HG03354 (cell line): Measurements from ENCODE around the gene TUBB1.
"Not testable (repeated sequence)": the region's sequence is repeated elsewhere in the genome, so short reads cannot be mapped to it uniquely, and the experiment has no call there.

Experiments used
- ATAC-seq: cut with Tn5 transposase; IDR thresholded peaks from one replicate; pipeline ENCODE4 v1.9.1; 2021; ENCODE audit warnings: mild to moderate bottlenecking; ENCODE audit not compliant: unreplicated experiment, poor library complexity, severe bottlenecking

The TUBB1 gene

DNA sequence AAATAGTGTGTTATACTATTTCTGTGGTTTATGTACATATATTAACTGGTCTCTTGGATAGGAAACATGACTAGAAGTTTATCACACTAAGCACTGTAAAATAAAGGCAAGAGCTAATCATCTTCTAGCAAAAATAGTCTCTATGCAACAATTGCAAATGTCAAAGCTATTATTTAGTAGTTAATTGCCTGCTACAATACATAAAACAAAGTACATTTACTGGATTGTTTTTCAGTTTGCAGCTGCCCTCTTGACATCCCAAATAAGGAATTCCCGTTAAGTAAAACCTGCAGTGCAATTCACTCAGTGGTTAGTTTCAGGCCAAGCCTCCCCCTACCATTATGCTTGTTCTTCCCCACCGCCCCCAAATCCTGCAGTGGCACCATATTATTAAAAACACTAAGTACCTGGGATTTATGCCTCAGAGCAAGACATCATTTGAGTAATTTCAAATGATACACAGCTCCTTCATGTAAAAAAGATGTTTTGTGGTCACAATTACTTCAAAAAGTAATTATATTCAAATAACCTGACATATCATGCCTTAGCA lies 14.5 kb downstream of the TUBB1 start:
- ATAC-seq = no peak

DNA sequence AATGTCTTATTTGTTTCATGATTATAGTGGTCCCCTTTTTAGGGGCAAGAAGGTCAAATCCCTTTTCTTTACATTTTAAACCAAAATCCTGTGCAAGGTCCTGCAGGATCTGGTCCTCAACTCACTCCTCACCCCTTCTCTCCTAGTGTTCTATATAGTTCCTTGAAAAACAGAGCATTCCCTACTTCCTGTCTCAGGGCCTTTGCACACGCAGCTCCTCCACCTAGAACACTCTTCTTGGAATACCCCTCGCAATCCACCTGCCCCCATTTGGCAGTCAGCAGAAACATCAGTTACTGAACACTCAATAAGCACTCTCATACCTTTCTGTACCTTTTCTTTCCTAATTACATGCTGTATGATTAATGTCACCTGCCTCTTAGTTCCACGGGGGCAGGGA lies 16.2 kb downstream of the TUBB1 start:
- no peak for ATAC-seq

DNA sequence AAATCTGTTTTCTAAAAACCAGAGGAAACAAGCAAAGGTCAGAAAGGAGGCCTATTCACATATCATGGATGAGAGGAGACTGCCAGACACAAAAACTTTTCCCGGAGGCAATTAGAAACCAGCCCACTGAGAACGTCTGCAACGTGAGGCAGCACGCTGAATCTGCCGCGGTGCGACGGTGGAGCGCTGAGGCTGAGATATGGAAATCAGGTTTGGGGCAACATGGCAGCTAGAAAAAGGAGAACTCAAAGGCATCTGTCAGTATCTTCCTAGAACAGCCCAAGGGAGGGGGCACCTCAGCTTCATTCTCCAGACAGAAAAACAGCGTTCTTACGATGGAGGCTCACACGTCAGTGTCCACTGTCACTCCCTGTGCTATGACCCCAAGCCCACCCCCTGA lies 18.2 kb downstream of the TUBB1 start:
- no peak for ATAC-seq

DNA sequence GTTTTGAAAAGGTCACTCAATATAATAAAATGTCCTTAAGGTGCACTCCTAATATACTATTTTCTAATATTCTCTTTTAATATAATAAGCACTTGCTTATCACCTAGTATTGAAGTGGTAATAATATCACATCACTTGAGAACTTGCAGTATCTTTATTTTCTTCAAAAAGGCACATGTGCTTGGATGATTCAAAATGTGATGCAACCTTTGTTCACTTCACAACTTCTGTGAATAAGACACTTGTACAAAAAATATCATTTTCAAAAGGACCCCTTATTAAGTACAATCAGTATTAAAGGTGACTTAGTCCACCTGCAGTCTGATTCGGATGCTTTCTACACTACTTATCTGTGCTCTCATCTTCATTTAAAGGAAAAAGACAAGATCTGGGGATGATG lies 20.0 kb downstream of the TUBB1 start:
- ATAC-seq = no peak

DNA sequence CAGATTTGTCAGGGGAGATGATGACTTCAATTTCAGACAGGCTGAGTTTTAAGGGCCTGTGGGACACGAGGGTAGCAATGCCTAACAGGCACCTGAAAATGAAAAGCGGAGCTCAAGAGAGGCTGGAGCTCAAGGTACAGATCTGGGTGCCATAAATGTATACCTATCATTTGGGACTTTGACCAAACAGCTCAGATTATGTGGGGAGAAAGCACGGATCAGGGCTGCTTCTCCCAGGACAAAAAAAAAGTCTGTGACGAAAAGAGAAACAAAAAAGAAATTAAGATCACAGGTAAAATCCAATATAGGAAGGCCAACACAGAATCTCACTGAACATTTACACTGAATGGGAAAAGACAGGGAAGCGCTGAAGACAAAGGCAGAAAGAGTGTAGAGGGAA lies 21.4 kb downstream of the TUBB1 start:
- ATAC-seq = no peak

DNA sequence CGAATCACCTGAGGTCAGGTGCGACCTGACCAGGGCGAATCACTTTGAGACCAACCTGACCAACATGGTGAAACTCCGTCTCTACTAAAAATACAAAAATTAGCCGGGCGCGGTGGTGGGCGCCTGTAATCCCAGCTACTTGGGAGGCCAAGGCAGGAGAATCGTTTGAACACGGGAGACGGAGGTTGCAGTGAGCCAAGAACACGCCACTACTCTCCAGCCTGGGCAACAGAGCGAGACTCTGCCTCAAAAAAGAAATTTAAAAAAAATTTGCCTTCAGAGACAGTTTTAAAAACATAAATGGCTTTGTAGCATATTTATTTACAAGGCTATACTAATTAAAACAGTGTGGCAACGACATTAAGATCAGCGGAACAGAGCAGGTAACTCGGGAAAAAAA lies 22.3 kb downstream of the TUBB1 start:
- not testable (repeated sequence) for ATAC-seq

DNA sequence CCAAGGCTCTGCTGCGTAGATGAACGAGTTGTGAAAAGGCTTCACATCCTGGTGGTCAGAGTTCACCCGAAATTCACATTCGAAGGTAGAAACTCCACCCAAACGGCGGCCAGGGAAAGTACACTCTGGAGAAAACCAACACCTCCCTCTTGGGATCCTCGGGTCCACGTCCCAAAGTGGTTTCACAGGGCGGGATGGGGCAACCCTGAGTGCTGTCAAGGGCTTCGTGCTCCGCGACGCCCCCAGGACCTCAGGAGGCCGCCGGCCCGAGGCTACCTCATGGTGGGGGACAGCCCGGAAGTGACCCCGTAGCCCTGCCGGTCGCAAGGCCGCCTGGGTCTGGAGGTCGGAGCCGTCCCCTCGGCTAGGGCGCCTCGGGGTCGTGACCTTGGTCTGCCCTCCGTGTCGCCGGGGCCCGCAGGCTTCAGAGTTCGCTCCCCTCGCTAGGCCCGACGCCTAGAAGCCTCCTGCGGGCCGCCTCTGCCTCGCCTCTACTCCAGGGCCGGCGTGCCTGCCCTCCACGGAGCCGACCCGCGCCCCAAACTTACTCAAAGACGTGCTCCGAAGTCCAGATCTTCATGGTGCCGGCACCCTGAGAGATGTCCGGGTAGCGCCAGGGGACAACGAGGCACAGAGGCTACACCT lies 23.0 kb downstream of the TUBB1 start, which contains the start of gene PRELID3B:
Gene PRELID3B, minus strand, starts transcription at position 636 of the 645 bp plus-strand sequence. Its CDS starts 56 bp downstream, at position 580.
- ATAC-seq = peak; percentile 28

DNA sequence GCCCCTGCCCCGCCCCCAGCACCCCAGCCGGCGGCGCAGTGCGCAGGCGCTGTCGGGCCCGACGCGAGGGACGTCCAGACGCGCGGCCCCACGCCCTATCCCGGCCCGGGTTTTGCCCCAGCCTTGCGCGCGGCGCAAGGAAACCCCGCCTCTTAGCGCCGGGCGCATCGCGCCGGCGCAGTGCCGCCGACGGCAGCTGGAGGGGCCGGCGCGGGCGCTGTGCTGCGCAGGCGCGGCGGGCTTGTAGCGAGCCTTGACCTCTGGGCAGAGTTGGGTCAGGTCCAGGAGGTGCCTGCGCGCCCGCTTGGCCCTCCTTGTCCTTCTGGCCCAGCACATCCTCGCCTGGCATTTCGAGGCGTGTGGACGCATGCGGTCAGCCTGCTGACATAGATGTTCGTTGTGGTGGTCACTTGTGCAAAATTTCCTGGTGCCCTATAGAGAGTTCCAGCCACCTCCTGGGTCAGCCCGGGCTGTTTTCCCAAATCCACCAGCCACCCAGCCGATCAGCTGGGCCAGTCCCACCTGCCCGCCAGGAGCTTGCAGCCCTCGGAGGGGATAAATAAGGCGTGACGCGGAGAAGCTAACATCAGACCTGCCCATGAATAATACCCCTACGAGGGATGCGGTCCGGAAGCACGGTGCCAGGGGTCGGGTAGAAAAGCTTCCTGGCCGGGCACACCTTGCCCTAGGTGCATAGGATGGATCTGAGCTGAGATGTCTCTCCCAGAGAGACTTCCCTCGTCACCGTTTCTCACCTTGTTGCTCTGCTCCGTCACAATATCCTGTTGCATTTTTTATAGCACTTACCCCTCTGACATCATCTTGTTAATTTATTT lies 23.8 kb downstream of the TUBB1 start:
- ATAC-seq = peak; percentile 93

DNA sequence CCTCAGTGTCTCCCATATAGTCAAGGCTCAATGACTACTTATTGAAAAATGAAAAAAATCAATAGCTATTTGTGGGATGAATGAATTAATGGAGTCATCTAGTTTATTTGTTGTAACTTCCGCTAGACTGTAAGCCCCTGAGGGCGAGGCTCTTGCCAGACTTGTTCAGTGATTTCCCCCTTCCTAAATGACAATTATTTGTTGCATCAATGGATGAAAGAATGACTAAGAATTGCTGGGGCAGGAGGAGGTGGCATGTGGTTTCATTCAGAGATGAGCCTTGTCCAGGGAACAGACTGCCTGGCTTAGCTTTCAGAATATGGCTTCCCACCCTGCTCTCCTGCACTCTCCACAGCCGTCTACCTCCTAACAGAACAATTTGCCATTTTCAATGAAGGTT lies 24.5 kb downstream of the TUBB1 start:
- no peak for ATAC-seq

DNA sequence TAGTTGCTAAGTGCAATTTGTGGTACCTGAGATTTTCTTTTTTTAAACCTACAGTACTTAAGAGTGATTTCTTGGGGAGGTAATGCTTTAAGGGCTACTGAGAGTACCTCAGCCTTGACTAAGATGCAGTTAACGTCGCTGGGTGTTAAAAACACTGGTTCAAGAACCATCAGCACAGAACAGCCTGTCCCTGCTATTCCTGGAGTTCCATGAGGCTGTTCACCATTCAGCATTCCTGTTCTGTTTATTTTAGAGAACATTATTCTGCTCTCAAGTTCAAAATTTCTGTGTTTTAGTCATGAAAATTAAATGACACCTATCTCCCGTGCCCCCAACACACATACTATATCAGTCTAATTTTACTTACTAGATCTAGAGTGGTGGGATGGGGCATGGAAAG lies 25.1 kb downstream of the TUBB1 start:
- no peak for ATAC-seq

DNA sequence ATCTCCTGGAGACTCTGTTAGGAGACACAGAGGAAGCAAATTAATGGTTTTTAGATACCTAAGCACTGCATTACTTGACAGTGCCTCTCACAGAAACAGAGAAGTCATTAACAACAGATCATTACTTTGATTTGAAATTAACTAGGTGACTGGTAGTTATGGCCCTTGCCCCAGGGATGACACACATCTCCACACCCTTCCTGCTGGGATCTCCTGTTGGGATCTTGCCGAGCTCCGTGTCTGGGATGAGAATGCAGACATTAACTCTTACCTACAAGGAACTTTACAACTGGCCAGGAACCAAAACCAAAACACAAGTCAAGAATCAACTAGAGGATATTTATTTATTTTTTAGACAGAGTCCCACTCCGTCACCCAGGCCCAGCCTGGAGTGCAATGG lies 25.6 kb downstream of the TUBB1 start:
- no peak for ATAC-seq

DNA sequence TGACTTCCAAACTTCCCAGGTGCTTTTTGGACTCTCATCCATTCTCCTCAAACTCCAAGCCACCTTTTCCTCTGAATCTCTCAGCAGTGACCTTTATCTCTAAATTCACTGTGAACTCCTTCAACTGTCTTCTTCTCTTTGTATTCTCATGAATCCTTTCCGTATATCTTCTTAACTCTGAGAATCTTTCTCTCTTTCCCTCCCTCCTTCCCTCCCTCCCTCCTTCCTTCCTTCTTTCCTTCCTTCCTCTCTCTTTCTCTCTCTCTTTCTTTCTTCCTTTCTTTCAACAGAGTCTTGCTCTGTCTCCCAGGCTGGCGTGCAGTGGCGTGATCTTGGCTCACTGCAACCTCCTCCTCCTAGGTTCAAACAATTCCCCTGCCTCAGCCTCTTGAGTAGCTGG lies 27.6 kb downstream of the TUBB1 start:
- ATAC-seq = no peak

DNA sequence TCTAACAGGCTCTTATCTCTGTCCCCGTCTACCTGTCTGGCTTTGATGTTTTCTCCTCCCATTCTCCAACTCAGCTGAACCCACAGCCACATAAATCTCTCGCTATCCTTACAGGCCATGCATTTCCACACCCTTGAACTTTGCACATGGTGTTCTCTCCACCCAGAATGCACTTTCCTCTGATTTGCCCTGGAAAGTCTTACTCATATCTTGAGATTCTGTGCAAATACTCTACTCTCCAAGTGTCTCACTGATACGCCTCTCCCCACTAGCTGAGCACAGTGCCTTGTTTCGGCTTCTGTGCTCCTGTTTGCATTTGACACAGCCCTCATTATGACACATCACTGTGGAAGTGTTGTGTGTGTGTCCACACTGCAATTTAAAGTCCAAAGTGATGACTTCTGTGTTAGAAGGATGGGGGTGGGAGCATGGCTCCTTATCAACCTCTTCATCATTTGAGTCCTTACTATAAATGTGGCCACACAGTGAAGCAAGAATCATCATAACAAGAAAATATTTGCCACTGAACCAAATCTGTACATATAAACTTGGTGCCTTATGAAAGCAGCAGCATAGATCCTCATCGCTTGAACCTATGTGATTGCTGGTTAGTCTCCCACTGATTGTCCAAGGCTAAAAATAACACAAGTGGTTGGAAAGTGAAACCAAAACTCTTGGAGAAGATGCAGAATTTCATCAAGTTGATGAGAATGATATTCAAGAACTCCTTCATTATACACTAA lies 28.9 kb downstream of the TUBB1 start:
- ATAC-seq = no peak

DNA sequence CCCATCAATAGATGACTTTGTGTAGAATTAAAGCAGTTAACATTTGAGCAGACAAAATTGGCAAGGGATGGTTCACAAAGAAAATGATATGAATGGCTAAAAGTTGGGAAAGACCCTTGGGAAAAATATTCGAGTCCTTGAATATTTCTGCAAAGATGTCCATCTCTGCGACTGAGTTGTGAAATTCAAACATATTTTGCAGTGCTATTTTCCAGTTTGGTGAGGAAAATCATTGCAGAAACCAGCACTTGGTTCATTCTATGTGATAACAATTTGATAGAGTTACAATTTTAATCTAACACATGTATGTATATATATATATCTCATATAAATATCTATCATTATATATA lies 29.4 kb downstream of the TUBB1 start:
- ATAC-seq = no peak

DNA sequence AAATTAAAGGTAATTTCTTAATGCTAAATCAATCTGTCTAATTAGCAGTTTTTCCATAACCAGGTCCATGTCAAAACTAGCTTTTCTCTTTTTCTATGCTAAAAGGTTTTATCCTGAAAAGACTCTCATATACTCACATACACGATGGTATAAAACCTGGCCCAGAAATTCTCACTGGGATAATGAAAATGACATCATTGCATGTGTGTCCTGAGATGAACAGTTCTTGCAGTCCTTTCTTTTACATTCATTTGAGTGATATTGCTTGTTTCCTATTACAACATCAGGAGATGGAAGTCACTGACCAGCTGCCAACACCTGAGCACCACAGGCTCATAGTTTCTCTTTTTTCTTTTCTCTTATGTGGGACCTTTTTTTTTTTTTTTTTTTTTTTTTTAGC lies 31.2 kb downstream of the TUBB1 start:
- ATAC-seq = no peak

DNA sequence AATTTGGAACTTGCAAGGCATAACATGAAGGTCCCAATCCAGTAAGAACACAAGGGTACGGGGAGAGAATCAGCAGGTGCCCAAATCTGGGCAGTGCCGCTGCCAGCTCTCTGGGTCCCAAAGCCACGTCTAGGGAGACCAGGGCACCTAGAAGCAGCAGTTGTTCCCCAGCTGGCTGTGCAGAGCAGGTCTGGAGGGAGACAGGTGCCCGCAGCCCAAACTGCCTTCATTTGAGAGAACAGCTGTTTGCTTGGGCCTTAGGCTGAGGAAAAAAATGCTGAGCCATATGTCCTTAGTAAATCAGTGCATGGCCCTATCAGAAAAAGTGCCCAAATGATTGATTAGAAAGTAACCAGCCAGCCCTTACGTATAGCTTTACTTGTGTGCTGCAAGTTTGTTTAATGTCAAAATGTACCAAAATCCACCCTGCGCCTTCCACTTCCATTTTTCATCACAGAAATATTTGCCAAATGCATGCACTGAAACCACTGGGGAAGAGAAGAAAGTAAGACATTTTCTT lies 32.5 kb downstream of the TUBB1 start:
- no peak for ATAC-seq

DNA sequence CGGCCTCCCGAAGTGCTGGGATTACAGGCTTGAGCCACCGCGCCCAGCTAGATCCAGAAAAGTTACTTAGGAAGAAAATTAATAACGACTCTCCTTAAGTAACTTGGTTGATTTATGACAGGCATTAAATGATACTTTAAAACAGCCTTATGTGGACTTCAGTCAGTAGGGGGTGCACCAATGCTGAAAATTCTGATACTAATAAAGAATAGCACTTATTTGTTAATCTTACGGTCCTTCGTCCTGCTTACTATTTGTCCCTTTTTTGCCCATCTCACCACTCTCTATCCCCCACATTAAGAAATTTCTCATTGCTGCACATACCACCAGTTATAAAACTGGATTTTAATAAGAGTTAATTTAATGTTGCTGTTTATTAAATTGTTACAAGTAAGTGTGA lies 36.1 kb downstream of the TUBB1 start:
- no peak for ATAC-seq

DNA sequence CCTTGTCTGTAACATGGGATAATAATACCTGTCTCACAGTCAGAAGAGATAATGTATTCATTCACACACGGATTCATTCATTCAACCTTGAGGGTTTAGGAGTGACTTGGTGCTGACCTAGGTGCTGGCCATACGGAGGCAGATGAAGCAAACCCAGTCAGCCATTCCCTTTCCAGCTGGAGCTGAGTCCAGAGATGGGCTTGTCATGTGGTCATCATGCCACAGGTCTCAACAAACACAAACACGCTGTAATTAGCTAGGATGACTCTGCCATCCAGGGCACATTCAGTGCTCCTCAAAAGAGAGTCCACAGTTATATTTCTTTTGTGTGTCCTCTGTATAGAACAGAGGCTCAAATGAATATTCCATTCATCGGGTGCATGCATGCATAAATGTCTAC lies 42.9 kb downstream of the TUBB1 start:
- no peak for ATAC-seq

DNA sequence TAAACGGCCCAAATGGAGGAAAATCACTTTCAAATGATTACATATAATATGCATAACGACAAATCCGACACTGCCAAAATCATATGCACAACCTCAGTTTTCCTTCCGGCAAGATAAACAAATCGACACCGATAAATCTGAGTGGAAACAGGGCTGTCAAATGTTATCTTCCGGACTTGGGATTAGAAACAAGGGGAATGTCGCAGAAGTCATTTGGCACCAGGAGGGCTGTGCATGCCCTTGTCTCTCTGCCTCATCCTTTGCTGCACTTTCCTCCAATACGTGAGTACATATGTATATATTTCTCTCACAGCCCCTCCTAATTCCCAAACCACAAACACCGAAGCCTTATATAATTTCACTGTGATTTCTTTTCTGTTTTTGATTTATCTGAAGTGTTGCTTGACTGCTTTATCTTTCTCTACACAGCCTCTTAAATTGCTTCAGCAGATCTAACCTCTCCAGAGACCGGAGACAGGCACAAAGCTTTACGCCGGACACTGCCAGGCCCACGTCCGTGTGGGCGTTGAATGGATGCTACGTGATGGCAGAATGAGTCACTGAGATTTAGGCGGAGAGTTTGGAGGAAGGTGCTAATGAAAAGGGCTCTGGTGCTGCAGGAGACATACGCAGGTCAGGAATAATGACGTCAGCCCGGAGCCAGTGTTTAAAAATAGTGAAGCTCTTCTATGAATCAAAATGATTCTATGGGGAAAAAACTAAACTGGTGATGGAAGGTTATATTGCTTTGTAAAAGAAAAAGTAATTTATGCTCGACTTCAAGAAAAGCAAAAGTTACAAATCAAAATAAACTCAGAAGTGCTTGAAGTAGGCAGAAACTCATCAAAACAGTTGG lies 44.4 kb downstream of the TUBB1 start:
- no peak for ATAC-seq
